GM12875 (cell line): ENCODE data around the gene KRTAP5-5.
"Not testable (repeated sequence)": the region's sequence is repeated elsewhere in the genome, so short reads cannot be mapped to it uniquely, and the experiment has no call there.

Experiments
- H3K4me3 ChIP-seq: one replicate; pipeline ENCODE4 v1.5.1; 2011; ENCODE audit warnings: low read depth, low read length, control low read depth
- CTCF ChIP-seq: IDR thresholded peaks from 2 replicates; pipeline ENCODE4 v1.5.1; 2011; ENCODE audit warnings: low read depth, mild to moderate bottlenecking, control low read depth, inconsistent platforms, low read length, moderate library complexity, borderline replicate concordance; ENCODE audit not compliant: insufficient read depth

Gene KRTAP5-5

DNA sequence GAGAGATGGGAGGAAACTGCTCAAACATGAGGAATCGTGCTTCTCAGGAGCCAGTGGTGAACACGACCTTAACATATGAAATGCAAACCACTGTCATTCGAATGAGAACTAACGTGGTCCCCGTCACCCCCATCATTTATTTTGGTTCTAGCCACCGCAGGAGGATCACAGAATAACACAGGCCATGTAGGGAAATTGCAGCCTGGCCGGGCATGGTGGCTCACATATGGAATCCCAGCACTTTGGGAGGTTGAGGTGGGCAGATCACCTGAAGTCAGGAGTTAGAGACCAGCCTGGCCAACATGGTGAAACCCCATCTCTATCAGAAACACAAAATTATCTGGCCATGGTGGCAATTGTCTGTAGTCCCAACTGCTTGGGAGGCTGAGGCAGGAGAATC lies 27.1 kb downstream of the KRTAP5-5 start:
- H3K4me3 ChIP-seq, result no peak overlapping the region
- no peak for TF ChIP-seq CTCF

DNA sequence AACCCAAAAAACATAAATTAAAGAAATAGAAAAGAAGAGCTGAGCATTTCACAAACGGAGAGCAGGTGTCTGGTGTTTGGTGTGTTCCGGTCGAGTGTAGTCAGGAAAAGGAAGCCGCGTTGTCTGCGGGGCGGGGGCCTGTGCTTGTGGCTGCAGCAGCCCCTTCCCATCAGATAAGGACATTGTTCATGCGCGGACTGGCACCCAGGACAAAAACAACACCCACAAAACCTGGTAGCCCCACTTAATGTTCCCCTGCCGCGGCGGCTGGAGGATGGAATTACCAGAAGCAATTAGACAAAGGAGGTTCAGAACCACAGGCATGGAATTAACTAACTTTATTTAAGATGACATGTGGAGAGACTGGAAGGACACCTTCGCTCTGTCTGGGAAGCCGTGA lies 29.9 kb downstream of the KRTAP5-5 start:
- H3K4me3 ChIP-seq, result no peak overlapping the region
- no peak for TF ChIP-seq CTCF

- no peak for TF ChIP-seq CTCF
- no peak overlapping the region for H3K4me3 ChIP-seq
Measured at GRCh38 chr11:1660111-1660867, 30.7 kb downstream of the KRTAP5-5 start.

- not testable (repeated sequence) for H3K4me3 ChIP-seq
Measured at GRCh38 chr11:1661454-1662269, 32.1 kb downstream of the KRTAP5-5 start.

DNA sequence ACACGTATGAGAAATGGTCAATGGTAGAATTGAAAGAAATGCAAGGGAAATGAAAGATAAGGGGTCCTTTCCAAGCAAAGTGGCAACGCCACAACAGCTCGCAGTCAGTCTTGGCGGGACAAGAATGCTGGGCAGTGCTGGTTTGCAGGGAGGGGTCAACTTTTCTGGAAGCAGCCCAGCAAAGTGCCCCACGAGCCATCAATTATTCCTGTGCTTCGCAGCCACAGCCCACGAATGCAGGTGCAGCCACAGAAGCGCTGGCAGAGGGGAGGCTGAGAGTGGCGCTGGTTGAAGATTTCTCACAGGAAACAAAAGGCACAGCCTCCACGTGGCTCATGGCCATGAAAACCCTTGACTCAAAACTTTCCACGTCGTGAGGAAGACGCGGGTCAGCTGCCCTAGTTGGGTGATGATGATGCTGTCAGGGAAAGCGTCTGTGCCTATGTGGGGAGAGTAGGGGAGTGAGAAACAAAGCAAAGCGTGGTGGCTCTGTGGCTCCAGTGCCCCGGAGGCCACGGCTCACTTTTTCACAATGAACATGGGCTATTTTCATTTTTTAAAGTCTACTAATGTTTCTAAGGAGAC lies 33.2 kb downstream of the KRTAP5-5 start:
- not testable (repeated sequence) for H3K4me3 ChIP-seq

DNA sequence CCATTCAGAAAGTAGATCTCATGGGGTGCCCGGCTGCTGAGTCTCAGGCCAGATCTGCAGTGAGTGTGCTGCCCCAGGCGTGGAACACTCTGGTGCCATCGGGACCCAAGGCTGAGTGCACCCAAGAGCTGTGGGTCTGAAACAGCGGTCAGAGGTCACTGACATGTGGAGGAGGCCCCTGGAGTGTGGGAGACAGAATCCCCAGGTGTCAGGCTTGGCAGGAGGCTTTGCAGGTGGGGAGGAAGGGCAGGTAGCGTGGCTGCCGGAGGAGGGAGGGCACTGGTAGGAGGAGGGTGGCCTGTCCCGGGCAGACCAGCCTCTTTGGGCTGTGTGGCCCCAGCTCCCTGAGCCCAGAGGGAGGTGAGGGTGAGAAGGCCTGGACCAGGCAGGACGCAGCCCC lies 35.7 kb downstream of the KRTAP5-5 start:
- no peak for TF ChIP-seq CTCF
- H3K4me3 ChIP-seq, result no peak overlapping the region

DNA sequence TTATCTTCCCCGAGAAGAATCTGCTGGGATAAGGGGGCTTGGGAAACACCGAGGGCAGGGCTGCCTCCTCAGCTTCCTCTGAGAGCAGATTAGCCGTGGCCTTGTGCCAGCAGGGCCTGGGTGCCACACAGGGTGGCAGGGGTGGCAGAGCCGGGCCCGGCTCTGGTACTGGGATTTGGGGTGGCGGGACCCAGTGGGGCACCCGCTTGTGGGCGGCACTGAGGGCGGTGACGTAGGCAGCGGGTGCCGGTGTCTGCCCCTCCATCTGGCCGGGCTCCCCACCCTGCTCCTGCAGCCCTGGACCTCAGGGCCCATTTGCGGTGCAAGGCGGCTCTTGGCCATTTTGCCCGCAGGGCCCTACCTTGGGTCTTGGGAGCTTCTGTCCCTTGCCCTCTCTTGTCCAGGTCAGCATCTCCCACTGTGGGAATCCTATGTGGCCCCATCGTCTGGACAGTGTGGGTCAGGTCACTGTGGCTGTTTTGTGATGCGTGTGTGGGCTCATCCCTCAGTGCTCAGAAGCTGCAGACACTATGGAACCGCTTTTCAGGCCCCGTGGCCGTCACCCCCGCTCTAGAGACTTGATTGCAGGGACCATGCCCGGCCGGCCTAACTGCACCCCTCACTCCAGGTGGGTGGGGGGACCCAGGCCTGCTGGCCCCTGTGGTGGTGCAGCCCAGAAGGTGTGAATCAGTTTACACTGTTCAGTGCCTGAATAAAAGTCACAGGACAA lies 37.7 kb downstream of the KRTAP5-5 start:
- H3K4me3 ChIP-seq, result no peak overlapping the region
- no peak for TF ChIP-seq CTCF
